Left lung (tissue), 10 donors: ENCODE data around the gene DNAJC28. TPM values are rescaled to one million over a fixed set of nuclear protein-coding genes. Genes with fewer than 3 reads are reported as not detected.

ENCODE experiments used
- ATAC-seq: fragments of 200-7000 bp; cut with Tn5 transposase; one replicate; pipeline ENCODE4 v1.9.1; 2020; ENCODE audit warnings: moderate library complexity
- DNase-seq, 4 donors: peaks; one replicate each; pipeline ENCODE4 v3.0.0-alpha.2; 2013 to 2020
- H3K27ac ChIP-seq, 2 donors: fragments of 200-600 bp; sonication (generic) in 1 of 2; one replicate each; pipeline versions ENCODE4 v1.5.0 to v1.8.0; 2020 to 2021
- H3K27me3 ChIP-seq, 2 donors: fragments of 200-600 bp; sonication (generic) in 1 of 2; one replicate each; pipeline versions ENCODE4 v1.5.0 to v1.8.0; 2020 to 2021
- H3K36me3 ChIP-seq, 2 donors: fragments of 200-600 bp; sonication (generic) in 1 of 2; one replicate each; pipeline versions ENCODE4 v1.5.0 to v1.8.0; 2020 to 2021
- H3K4me1 ChIP-seq, 2 donors: fragments of 200-600 bp; one replicate each; pipeline ENCODE4 v1.8.0; 2021
- H3K4me3 ChIP-seq, 2 donors: fragments of 200-600 bp; sonication (generic) in 1 of 2; one replicate each; pipeline versions ENCODE4 v1.5.0 to v1.8.0; 2020 to 2021; ENCODE audit warnings: mild to moderate bottlenecking in 1 of 2
- H3K9me3 ChIP-seq, 2 donors: fragments of 200-600 bp; sonication (generic) in 1 of 2; one replicate each; pipeline versions ENCODE4 v1.5.0 to v1.8.0; 2020 to 2021
- intact Hi-C, 2 donors: fragments of 100-400 bp; cut with DNase I; formaldehyde crosslinking; loops; one replicate each; pipeline versions ENCODE4 v1.11.2 to v1.14.2; 2022
- polyA plus RNA-seq, 6 donors: library from polyadenylated mRNA; unstranded; fragments of 120-200 nt; gene quantifications; one replicate each; pipeline ENCODE4 v1.2.1, GENCODE V29; 2013; ENCODE audit not compliant: insufficient read length in 6 of 6
- total RNA-seq, 2 donors: library from RNA; stranded (reverse); fragmentation: NEBNext Ultra II Directional; extraction: Animal tissue kit (Norgen Biotek cat#: 25700); gene quantifications; one replicate each; pipeline ENCODE4 v1.2.1, GENCODE V29; 2021
- TF ChIP-seq, protein P1 (sequence below), 2 donors: fragments of 200-600 bp; sonication (generic) in 1 of 2; IDR thresholded peaks; one replicate each; pipeline versions ENCODE4 v1.5.0 to v1.8.0; 2021; ENCODE audit warnings: antibody characterized with exemption in 2 of 2
- donor health status: DM: no; HTN: yes; CAD: no.
- donor health status: DM: no; HTN: no; CAD: no.

DNAJC28 gene
- total and polyA plus RNA-seq, 8 donors, result 1.2 to 4.3 (median 3.3) TPM

DNA sequence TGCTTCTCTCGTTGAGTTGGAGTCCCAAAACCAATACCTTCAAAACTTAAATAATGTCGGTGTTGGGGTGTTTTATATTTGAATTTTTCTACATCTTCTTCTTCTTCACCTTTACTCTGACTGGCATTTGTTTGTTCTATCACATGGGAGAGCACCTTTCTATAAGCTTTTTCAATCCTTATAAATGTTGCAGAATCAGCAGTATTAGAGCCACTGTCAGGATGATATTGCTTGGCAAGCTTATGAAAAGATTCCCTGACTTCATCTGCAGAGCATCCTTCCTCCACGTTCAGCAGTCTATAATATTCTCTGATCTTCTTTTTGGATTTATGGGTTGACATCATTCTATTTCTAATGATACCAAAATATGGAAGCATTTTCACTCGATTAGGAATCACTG, 2.6 kb downstream of the DNAJC28 start:
- no peaks in the 10 kb centered on the region for H3K36me3 ChIP-seq
- no peaks in the 10 kb centered on the region for H3K27me3 ChIP-seq
- H3K9me3 ChIP-seq, result no peaks in the 10 kb centered on the region
- H3K4me1 ChIP-seq, result peaks cover 10 to 18% of the 10 kb centered on the region in 2 donors
- no peak overlapping the region for H3K4me3 ChIP-seq
- ATAC-seq (no peak), DNase-seq (no peak)
- TF ChIP-seq, protein P1, sequence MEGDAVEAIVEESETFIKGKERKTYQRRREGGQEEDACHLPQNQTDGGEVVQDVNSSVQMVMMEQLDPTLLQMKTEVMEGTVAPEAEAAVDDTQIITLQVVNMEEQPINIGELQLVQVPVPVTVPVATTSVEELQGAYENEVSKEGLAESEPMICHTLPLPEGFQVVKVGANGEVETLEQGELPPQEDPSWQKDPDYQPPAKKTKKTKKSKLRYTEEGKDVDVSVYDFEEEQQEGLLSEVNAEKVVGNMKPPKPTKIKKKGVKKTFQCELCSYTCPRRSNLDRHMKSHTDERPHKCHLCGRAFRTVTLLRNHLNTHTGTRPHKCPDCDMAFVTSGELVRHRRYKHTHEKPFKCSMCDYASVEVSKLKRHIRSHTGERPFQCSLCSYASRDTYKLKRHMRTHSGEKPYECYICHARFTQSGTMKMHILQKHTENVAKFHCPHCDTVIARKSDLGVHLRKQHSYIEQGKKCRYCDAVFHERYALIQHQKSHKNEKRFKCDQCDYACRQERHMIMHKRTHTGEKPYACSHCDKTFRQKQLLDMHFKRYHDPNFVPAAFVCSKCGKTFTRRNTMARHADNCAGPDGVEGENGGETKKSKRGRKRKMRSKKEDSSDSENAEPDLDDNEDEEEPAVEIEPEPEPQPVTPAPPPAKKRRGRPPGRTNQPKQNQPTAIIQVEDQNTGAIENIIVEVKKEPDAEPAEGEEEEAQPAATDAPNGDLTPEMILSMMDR (IDR thresholded peaks at IDR 0.05), result no peak
- intact Hi-C loops, result no loop called here
- H3K27ac ChIP-seq, result no peak overlapping the region

DNA sequence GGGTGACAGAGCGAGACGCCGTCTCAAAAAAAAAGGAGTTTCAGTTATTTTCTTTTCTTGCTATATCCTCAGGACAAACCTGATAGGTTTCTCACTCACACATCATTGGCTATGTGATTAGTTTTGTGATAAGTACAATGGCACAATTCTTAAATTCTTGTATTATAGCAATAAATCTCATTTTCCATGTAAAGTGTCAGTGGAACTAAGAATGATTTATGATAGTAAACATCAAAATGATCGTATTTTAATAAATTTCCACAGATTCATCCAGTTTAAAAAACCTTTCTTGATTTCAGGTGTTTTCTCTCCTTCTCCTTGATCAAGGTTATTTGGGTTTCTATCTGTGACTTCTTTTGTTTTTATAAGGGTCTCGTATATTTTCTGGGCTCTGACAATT, 3.5 kb downstream of the DNAJC28 start:
- Histone ChIP-seq H3K27me3 (no peaks in the 10 kb centered on the region), H3K36me3 (no peaks in the 10 kb centered on the region), H3K4me3 (no peak overlapping the region), H3K9me3 (no peaks in the 10 kb centered on the region), H3K27ac (no peak overlapping the region), H3K4me1 (peaks cover 10 to 18% of the 10 kb centered on the region in 2 donors)
- intact Hi-C loops, result no loop called here
- DNase-seq (no peak), ATAC-seq (no peak)
- TF ChIP-seq, protein P1 (IDR thresholded peaks at IDR 0.05), result no peak

DNA sequence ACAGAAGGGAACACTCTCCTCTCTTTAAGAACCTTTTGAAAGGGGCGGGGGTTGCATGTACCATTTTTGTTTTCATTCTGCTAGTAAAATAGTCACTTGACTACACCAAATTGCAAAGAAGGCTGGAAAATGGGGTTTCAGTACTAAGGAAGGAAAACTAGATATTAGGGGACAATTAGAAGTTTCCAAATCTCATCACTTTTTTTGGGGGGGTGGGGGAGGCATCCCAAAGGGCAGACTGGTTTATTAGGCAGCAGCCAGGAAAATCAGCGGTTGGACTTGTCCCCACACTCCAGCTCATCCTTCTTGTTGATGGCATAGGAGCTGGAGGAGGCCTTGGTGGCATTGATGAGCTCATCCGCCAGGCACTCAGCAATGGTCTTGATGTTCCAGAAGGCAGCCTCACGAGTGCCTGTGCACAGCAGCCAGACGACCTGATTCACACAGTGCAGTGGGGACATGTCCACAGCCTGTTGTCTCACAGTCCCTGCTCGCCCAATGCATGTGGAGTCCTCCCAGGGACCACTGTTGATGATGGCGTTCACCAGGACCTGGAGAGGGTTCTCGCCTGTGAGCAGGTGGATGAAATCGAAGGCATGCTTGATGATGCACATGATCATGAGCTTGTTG, 10.1 kb downstream of the DNAJC28 start:
- intact Hi-C loops, result no loop called here
- no peaks in the 10 kb centered on the region for H3K27me3 ChIP-seq
- no peaks in the 10 kb centered on the region for H3K9me3 ChIP-seq
- no peak overlapping the region for H3K27ac ChIP-seq
- DNase-seq, result no peak
- ATAC-seq, result no peak
- peaks cover 6 to 31% of the 10 kb centered on the region in 2 donors for H3K4me1 ChIP-seq
- TF ChIP-seq, protein P1 (IDR thresholded peaks at IDR 0.05), result no peak
- no peaks in the 10 kb centered on the region for H3K36me3 ChIP-seq
- H3K4me3 ChIP-seq, result no peak overlapping the region

DNA sequence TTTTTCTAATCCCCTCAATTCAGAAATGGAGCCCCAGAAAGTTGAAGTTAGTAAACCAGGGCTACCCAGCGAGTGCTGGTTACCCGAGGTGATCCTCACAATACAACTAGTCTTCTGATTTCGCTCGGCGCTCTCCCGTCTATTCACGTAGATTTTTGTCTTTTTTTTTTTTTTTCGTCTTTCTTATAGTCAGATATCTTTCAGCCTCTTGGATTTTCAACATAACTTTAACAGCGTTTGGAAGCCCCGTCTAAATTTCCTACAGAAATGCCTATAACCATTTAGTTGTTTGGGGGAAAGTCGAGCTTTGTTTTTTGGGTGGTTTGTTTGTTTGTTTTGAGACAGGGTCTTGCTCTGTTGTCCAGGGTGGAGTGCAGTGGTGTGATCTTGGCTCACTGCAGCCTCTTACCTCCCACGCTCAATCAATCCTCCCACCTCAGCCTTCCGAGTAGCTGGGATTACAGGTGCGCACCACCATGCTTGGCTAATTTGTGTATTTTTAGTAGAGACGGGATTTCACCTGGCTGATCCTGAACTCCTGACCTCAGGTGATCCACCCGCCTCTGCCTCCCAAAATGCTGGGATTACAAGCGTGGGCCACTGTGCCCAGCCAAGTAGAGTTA, 10.9 kb downstream of the DNAJC28 start:
- peaks cover 6 to 31% of the 10 kb centered on the region in 2 donors for H3K4me1 ChIP-seq
- peak overlapping the region; percentile 85 to 100 for H3K27ac ChIP-seq
- TF ChIP-seq, protein P1 (IDR thresholded peaks at IDR 0.05), result no peak
- intact Hi-C loops, result no loop called here
- H3K9me3 ChIP-seq, result no peaks in the 10 kb centered on the region
- no peak for DNase-seq
- H3K36me3 ChIP-seq, result no peaks in the 10 kb centered on the region
- no peak for ATAC-seq
- no peaks in the 10 kb centered on the region for H3K27me3 ChIP-seq
- peak overlapping the region; percentile 72 to 90 for H3K4me3 ChIP-seq

DNA sequence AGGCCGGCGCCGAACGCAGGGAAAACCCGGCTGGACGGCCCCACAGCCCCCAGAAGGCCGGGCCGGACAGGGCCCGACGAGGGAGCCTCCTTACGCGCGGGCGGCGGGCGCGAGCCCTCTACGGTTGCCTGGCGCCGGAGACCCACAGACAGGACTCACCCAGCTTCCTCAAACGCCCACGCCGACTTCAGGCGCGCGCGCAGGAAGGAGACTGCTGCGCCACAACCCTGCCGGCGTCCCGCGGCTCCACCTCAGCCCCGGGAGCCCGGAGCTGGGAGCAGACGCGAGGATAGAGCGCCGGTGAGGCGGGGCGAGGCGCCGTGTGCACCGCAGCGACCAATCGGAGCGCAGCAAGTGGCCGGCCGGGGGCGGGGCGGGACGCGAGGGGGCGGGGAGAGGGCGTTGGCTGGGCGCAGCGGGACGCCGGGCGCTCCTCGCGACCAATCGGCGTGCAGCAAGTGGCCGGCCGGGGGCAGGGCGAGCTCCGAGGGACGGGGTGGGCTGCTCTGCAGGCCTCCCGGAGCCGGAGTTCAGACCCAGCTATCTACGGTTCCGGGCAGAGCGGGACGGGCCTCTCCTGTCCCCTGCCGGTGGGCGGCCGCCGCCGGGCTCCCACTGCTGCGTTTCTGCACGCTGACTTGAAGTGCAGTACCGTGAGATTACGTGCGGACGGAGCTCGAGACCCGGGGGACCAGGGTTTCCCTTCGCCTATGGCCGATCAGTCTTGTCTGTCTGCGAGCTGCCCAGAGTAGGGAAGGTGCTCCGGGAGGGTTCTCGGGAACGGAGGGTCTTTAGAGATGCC, 11.6 kb downstream of the DNAJC28 start, which contains the start of gene TMEM50B:
TMEM50B (minus strand) TSS at position 296 of the 802 bp plus-strand sequence. CDS start 11,089 bp downstream, outside the sequence.
- Histone ChIP-seq H3K36me3 (no peaks in the 10 kb centered on the region), H3K27me3 (no peaks in the 10 kb centered on the region), H3K4me1 (peaks cover 6 to 31% of the 10 kb centered on the region in 2 donors), H3K4me3 (peak within 1 kb of the TSS; percentile 72 to 90), H3K27ac (peak within 1 kb of the TSS; percentile 98 to 100), H3K9me3 (no peaks in the 10 kb centered on the region)
- intact Hi-C loops, result no loop called here
- TF ChIP-seq, protein P1 (IDR thresholded peaks at IDR 0.05), result peak in 1 of 2 donors; percentile 44
- peak; percentile 98 for ATAC-seq
- DNase-seq, result peak; percentile 92 to 100 (median 96)
